Astrocyte of the cerebellum (primary cell): ENCODE data around the gene RAD51B.
A peak's percentile ranks its signal among the peaks of the same experiment; 100 is the strongest.

ENCODE experiments used
- DNase-seq: peaks from one replicate; pipeline ENCODE4 v3.0.0-alpha.2; 2011; ENCODE audit warnings: low read depth
- H3K4me3 ChIP-seq: 2 replicates; pipeline ENCODE4 v1.5.1; 2011; ENCODE audit warnings: mild to moderate bottlenecking, low read depth, low read length, moderate library complexity
- in situ Hi-C: cut with HindIII; loops from 2 replicates; pipeline ENCODE4 v1.10.0; 2017; ENCODE audit warnings: low sequenced_read_pairs
- TF ChIP-seq, protein P1 (sequence below): IDR thresholded peaks from 2 replicates; pipeline ENCODE4 v1.5.1; 2012; ENCODE audit warnings: low read length, low read depth, moderate library complexity, mild to moderate bottlenecking; ENCODE audit errors: missing control alignments

Gene RAD51B

DNA sequence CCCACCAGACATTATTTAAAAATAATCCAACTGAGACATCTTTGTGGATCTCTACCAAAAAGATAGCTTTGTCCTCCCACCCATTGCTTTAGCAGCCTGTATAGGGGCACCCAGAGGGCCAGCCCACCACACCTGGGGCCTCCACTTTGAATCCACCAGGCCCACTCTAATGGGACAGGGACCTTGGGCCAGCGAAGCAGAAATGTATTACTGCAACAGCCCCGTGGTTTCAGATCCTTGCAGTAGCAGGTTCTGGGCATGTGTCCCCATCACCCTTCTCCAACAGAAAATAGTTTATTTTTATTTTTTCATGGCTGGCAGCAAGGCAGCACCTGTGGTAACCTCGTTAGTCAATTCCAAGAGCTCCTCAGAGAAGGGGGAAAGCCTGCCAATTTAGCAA, 754.9 kb downstream of the RAD51B start:
- in situ Hi-C loops = loop anchor here (5.0 kb wide), 1 partner anchor 43 kb away; no protein-coding TSS in a partner anchor
- H3K4me3 ChIP-seq = no peak overlapping the region
- TF ChIP-seq, protein P1, sequence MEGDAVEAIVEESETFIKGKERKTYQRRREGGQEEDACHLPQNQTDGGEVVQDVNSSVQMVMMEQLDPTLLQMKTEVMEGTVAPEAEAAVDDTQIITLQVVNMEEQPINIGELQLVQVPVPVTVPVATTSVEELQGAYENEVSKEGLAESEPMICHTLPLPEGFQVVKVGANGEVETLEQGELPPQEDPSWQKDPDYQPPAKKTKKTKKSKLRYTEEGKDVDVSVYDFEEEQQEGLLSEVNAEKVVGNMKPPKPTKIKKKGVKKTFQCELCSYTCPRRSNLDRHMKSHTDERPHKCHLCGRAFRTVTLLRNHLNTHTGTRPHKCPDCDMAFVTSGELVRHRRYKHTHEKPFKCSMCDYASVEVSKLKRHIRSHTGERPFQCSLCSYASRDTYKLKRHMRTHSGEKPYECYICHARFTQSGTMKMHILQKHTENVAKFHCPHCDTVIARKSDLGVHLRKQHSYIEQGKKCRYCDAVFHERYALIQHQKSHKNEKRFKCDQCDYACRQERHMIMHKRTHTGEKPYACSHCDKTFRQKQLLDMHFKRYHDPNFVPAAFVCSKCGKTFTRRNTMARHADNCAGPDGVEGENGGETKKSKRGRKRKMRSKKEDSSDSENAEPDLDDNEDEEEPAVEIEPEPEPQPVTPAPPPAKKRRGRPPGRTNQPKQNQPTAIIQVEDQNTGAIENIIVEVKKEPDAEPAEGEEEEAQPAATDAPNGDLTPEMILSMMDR = no peak
- DNase-seq = no peak

DNA sequence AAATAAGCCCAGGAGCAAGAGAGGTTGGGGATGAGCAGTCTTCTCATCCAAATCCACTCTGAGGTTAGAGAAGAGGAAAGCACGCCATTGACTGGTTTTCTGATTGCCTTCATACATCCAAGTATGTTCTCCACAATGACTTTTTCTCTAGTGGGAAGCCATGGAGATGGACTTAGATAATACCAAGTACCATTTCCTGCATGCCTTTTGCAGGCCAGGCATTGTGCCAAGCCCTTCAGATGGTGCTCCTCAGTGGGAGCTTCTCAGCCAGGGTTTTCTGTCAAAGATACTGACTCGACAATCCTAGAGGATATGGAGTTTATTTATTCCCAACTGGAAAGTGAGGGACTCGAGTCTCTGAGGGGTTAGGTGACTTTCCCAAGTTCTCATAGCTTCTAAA, 755.3 kb downstream of the RAD51B start:
- in situ Hi-C loops = loop anchor here (5.0 kb wide), 1 partner anchor 42 kb away; no protein-coding TSS in a partner anchor
- no peak for DNase-seq
- TF ChIP-seq, protein P1 = no peak
- H3K4me3 ChIP-seq = no peak overlapping the region

DNA sequence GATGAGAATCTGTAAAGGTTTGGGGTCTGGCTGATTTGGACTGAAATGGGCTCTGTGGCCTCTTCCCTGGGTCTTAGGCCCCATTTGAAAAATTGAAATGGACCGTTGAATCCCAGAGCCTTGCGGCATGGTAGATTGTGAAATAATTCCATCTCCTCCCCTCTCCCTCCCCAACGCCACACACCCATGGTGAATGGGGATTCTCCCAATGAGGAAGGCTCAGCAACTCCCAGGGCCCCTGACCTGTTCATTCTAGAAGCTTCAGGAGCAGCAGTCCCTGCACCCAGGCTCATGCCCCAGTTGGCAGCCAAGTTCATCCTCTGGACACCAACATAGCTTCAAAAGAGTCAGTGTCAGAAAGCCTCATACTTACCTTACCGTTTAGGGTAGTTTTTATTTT, 755.8 kb downstream of the RAD51B start:
- H3K4me3 ChIP-seq = no peak overlapping the region
- DNase-seq = no peak
- TF ChIP-seq, protein P1 = no peak
- in situ Hi-C loops = no loop called here

DNA sequence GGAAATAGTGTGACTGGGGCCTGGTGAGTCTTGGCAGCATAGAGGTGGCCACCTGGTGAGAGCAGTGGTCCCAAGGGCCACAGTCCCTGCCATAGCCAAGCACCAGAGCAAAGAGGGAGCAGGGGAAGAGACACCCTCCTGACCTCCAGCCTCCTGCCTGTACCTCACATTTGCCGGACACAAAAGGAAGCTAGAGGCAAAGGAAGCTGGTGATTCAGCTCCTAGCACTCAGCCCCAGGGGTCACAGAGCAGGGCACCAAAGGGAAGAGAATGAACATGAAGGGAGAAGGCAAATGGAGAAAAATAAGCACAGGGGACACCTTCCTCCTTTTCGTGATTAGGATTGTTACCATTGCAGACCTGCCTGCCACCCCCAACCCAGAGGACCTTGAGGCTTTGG, 756.5 kb downstream of the RAD51B start:
- TF ChIP-seq, protein P1 = no peak
- no peak for DNase-seq
- H3K4me3 ChIP-seq = no peak overlapping the region
- in situ Hi-C loops = no loop called here

DNA sequence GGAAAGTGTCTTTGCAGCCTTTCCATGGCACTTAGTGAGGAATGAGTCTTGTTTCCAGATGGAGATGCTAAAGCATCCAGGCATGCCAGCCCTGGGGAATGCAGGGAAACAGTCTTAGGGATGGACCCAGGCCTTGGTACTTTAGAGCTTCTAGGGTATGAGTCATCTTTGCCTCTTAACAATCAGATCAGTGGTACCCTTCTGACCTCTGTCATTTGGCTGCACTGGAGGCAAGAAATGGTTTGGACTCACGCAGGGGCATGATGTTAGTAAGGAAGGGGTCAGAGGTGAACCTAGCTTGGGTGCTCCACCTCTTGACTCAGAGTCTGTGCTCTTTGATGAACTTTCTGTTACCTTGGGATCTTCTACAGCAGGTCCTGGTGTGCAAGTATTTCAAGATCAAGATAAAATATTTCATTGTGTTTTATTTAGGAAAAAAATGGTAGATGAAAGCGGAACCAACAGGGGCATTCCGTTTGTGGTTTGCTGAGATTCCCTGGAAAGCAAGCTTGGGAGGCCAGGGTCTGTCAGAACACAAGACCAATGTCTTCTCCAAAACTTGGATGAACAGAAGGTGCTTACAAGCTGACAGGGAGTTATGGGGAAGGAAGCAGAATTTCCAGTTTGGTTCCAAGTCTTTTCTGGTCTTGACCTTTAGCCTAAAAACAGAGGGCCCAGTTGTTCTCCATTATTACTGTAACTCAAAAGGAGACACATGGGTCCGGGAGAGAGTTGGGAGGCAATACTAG, 757.1 kb downstream of the RAD51B start:
- DNase-seq = peak; percentile 23
- in situ Hi-C loops = no loop called here
- TF ChIP-seq, protein P1 = no peak
- H3K4me3 ChIP-seq = no peak overlapping the region

DNA sequence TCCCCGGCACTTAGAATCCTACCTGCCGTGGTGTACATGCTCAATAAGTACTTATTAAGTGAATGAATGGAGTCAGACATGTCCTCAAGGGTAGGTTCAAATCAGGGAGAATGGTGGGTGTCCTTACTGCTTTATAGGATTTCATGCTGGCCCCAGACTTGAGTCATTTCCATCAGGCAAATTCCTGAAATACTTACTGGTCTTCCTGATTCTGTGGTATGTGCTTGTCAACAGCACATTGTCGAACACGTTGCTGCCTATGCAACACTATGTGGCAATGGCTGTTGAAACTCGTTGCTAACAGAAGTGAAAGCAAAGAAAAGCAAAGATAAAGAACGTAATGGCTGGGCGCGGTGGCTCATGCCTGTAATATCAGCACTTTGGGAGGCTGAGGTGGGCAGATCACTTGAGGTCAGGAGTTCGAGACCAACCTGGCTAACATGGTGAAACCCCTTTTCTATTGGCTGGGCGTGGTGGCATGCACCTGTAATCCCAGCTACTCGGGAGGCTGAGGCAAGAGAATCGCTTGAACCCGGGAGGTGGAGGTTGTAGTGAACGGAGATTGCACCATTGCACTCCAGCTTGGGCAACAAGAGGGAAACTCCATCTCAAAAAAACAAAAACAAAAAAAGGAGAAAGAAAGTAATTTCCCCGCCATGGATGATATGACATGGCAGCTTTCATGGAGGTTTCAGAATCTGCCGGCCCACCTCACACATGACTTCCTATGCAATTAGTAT, 758.4 kb downstream of the RAD51B start:
- peak; percentile 84 for DNase-seq
- in situ Hi-C loops = no loop called here
- H3K4me3 ChIP-seq = no peak overlapping the region
- TF ChIP-seq, protein P1 = no peak
